Nucleus accumbens (tissue), 56 donors: Measurements from ENCODE around the gene YWHAG.

Experiments used
- DNase-seq, 56 donors: peaks; one replicate each; lab custom pipeline; 2025; lab: John Stamatoyannopoulos, UW

The YWHAG gene

DNA sequence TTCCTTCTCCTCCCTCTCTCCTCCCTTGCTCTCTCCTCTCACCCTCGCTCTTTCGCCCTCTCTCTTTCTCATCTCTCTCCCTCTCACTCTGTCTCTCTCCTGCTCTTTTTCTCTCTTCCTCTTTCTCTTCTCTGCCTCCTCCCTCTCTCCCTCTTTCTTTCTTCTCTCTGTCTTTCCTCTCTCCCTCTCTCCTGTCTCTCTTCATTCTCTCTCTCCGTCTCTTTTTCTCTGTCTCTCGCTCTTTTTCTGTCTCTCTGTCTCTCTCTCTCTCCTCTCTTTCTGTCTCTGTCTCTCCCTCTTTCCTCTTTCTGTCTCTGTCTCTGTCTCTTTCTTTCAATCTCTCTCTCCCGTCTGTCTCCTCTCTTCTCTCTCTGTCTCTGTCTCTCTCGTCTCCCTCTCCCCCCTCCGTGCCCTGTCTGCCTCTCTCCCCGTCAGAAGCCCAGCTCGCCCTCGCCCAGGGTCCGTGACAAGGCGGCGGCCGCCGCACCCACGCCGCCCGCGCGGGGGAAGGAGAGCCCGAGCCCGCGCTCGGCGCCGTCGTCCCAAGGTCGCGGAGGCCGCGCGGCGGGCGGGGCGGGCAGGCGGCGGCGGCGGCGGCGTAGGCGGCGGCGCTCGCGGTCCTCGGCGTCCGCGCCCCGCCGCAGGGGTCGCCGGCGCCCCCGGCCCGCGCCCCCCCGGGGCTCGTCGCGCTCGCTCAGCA, 77.6 kb downstream of the YWHAG start:
- DNase-seq, result peak in 1 of 56 donors; percentile 10

DNA sequence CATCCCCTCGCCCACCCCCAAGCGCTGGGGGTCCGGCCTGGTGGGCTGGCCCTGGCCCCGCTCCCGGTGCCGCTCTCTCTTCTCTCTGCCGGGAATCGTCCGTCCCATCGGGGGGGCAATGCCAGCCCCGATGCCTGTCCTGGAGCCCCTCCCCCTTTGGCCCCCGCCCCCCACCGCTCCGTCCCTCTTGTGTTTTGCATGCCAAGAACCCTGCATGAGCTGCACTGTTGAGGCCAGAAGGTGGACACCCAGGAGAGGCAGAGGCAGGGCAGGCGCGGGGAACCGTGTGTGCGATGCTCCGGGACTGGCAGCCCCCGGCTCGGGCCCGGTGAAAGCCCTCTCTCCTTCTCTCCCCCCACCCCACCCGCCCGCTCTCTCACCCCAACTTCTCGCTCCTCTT, 78.4 kb downstream of the YWHAG start:
- no peak for DNase-seq

DNA sequence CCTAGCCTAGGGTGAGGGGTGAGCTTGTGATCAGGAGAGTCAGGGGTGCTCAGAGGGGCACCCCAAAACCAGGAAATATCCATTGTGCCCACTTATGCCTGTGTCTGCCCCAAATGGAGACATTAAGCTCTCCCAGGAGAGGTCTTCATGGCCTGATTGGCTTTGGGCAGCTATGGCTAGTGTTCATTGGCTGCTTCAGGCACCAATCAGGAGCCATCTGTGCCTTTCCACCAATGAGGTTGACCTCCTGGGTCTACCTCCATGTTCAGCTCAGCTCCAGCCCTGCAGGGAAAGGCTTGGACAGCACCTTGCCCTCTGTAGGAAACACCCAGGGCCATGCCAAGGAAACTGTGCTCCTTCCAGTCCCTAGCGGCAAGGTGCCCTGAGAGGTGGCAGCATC, 80.3 kb downstream of the YWHAG start:
- DNase-seq, result no peak
